Measurements from ENCODE around the gene CXCR5. TPM values are rescaled to one million over a fixed set of nuclear protein-coding genes. Genes with fewer than 3 reads are reported as not detected.

Gene CXCR5
- total and polyA plus RNA-seq, 2 donors (not counting 1 experiment from before 2014, with no cell fraction given): 111 to 163 TPM

- Mint-ChIP-seq H3K27ac (peak overlapping the region; percentile 94), H3K9me3 (ENCODE audit: insufficient read depth) (no peaks in the 10 kb centered on the region), H3K4me1 (peaks cover 83% of the 10 kb centered on the region), H3K4me3 (peak overlapping the region; percentile 77), H3K27me3 (no peaks in the 10 kb centered on the region)
- peak overlapping the region; percentile 87 to 94 for H3K27ac ChIP-seq (ENCODE audit: low read length in 2 of 2)
- no peaks in the 10 kb centered on the region for H3K27me3 ChIP-seq (replicated peaks in 1 of 4; ENCODE audit: control extremely low read depth in 1 of 4, control insufficient read depth in 3 of 4, insufficient read depth in 4 of 4, low read length in 3 of 4)
- intact Hi-C loops (cut with micrococcal nuclease): loop anchor here (1.0 kb wide), 2 partner anchors 9 to 13 kb away; no protein-coding TSS in a partner anchor
- no peaks in the 10 kb centered on the region for H3K9me3 ChIP-seq (ENCODE audit: control extremely low read depth in 1 of 3, control insufficient read depth in 2 of 3, insufficient read depth in 1 of 3, low read length in 2 of 3)
- peak overlapping the region in 1 of 5 experiments; percentile 27 for H3K4me3 ChIP-seq (ENCODE audit: control extremely low read depth in 1 of 5, extremely low read depth in 1 of 5, insufficient read depth in 1 of 5, low read depth in 2 of 5, low read length in 4 of 5)
- H3K79me2 ChIP-seq (ENCODE audit: control insufficient read depth, insufficient read depth, low read length): peaks cover 66% of the 10 kb centered on the region
- peaks cover 4% of the 10 kb centered on the region for H4K20me1 ChIP-seq (ENCODE audit: control insufficient read depth, insufficient read depth, low read length, poor library complexity, severe bottlenecking)
- ChIA-PET CTCF (interaction anchor here (15.2 kb wide), 1 partner anchor 12 kb away, joined by 288 read pairs; the partner anchor contains the start of gene BCL9L), POLR2A (interaction anchor here (0.6 to 4.9 kb wide), 8 partner anchors 9 to 124 kb away, joined by 3 to 38 read pairs (median 5); partner anchors contain the start of genes BCL9L and DDX6)
- no peak overlapping the region for H2AFZ ChIP-seq (ENCODE audit: insufficient read depth, low read depth, low read length, poor library complexity, severe bottlenecking)
- H3K9ac ChIP-seq (ENCODE audit: low read length): peak overlapping the region; percentile 45
- peaks cover 0 to 16% of the 10 kb centered on the region in 2 experiments for H3K36me3 ChIP-seq (replicated peaks in 1 of 2; ENCODE audit: control extremely low read depth in 1 of 2, control insufficient read depth in 1 of 2, extremely low read depth in 1 of 2, insufficient read depth in 2 of 2, low read length in 1 of 2)
- ATAC-seq (ENCODE audit: low read depth) (peak; percentile 34), DNase-seq (peak; percentile 72)
- TF ChIP-seq EZH2 (IDR thresholded peaks at IDR 0.05; ENCODE audit: borderline replicate concordance, insufficient read depth, low read depth, low read length, poor library complexity, severe bottlenecking) (no peak), CTCF (IDR thresholded peaks at IDR 0.05) (no peak)
- peaks cover 91 to 98% of the 10 kb centered on the region in 2 donors for H3K4me1 ChIP-seq (ENCODE audit: control insufficient read depth in 2 of 2, insufficient read depth in 2 of 2, low read length in 2 of 2)
- WGBS (ENCODE audit: insufficient coverage): 22% methylated on average over 3 of the region's 4 CpGs
- H3K4me2 ChIP-seq (replicated peaks; ENCODE audit: low read depth, low read length, poor library complexity, severe bottlenecking): peak overlapping the region; percentile 79
Observed at GRCh38 chr11:118914987-118915386, 31.3 kb downstream of the CXCR5 start.

- H4K20me1 ChIP-seq (ENCODE audit: control insufficient read depth, insufficient read depth, low read length, poor library complexity, severe bottlenecking): peaks cover 4% of the 10 kb centered on the region
- peak overlapping the region; percentile 40 for H3K9ac ChIP-seq (ENCODE audit: low read length)
- intact Hi-C loops (cut with micrococcal nuclease): loop anchor here (1.0 kb wide), 1 partner anchor 9 kb away; no protein-coding TSS in a partner anchor
- H3K27me3 Mint-ChIP-seq: no peaks in the 10 kb centered on the region
- H3K79me2 ChIP-seq (ENCODE audit: control insufficient read depth, insufficient read depth, low read length): peaks cover 68% of the 10 kb centered on the region
- H3K9me3 Mint-ChIP-seq (ENCODE audit: insufficient read depth): no peaks in the 10 kb centered on the region
- peaks cover 95 to 98% of the 10 kb centered on the region in 2 donors for H3K4me1 ChIP-seq (ENCODE audit: control insufficient read depth in 2 of 2, insufficient read depth in 2 of 2, low read length in 2 of 2)
- H3K27ac Mint-ChIP-seq: peak overlapping the region; percentile 94
- peaks cover 0 to 16% of the 10 kb centered on the region in 2 experiments for H3K36me3 ChIP-seq (replicated peaks in 1 of 2; ENCODE audit: control extremely low read depth in 1 of 2, control insufficient read depth in 1 of 2, extremely low read depth in 1 of 2, insufficient read depth in 2 of 2, low read length in 1 of 2)
- no peaks in the 10 kb centered on the region for H3K9me3 ChIP-seq (ENCODE audit: control extremely low read depth in 1 of 3, control insufficient read depth in 2 of 3, insufficient read depth in 1 of 3, low read length in 2 of 3)
- ChIA-PET POLR2A (interaction anchor here (0.6 to 4.9 kb wide), 6 partner anchors 9 to 123 kb away, joined by 3 to 38 read pairs (median 6); partner anchors contain the start of gene BCL9L), CTCF (interaction anchor here (15.2 kb wide), 1 partner anchor 12 kb away, joined by 288 read pairs; the partner anchor contains the start of gene BCL9L)
- WGBS (ENCODE audit: insufficient coverage): 94% methylated on average over 2 of the region's 2 CpGs
- H3K4me3 Mint-ChIP-seq: peak overlapping the region; percentile 77
- ATAC-seq (ENCODE audit: low read depth) (no peak), DNase-seq (no peak)
- H3K27me3 ChIP-seq (replicated peaks in 1 of 4; ENCODE audit: control extremely low read depth in 1 of 4, control insufficient read depth in 3 of 4, insufficient read depth in 4 of 4, low read length in 3 of 4): no peaks in the 10 kb centered on the region
- TF ChIP-seq CTCF (IDR thresholded peaks at IDR 0.05) (no peak), EZH2 (IDR thresholded peaks at IDR 0.05; ENCODE audit: borderline replicate concordance, insufficient read depth, low read depth, low read length, poor library complexity, severe bottlenecking) (no peak)
- peak overlapping the region; percentile 87 to 94 for H3K27ac ChIP-seq (ENCODE audit: low read length in 2 of 2)
- peak overlapping the region in 1 of 5 experiments; percentile 27 for H3K4me3 ChIP-seq (ENCODE audit: control extremely low read depth in 1 of 5, extremely low read depth in 1 of 5, insufficient read depth in 1 of 5, low read depth in 2 of 5, low read length in 4 of 5)
- peak overlapping the region; percentile 79 for H3K4me2 ChIP-seq (replicated peaks; ENCODE audit: low read depth, low read length, poor library complexity, severe bottlenecking)
- peaks cover 87% of the 10 kb centered on the region for H3K4me1 Mint-ChIP-seq
- no peak overlapping the region for H2AFZ ChIP-seq (ENCODE audit: insufficient read depth, low read depth, low read length, poor library complexity, severe bottlenecking)
Observed at GRCh38 chr11:118915396-118915795, 31.7 kb downstream of the CXCR5 start.
